Chondrocyte (in vitro differentiated cells): Measurements from ENCODE around the gene RALGPS1. TPM values are rescaled to one million over a fixed set of nuclear protein-coding genes. Genes with fewer than 3 reads are reported as not detected.

Source experiments
- DNase-seq: peaks from one replicate; pipeline ENCODE4 v3.0.0; 2021; ENCODE audit warnings: mixed read lengths, low spot score
- H3K27ac Mint-ChIP-seq: one replicate; pipeline ENCODE4 v1.8.0; 2021; ENCODE audit warnings: mild to moderate bottlenecking, moderate library complexity, mixed read lengths; ENCODE audit not compliant: unreplicated experiment
- H3K27me3 Mint-ChIP-seq: 2 replicates; pipeline ENCODE4 v1.8.0; 2021; ENCODE audit warnings: low read depth, mixed read lengths
- H3K36me3 Mint-ChIP-seq: 2 replicates; pipeline ENCODE4 v1.8.0; 2021; ENCODE audit warnings: low read depth, mixed read lengths
- H3K4me1 Mint-ChIP-seq: 2 replicates; pipeline ENCODE4 v1.8.0; 2021; ENCODE audit warnings: low read depth, mild to moderate bottlenecking, mixed read lengths
- H3K4me3 Mint-ChIP-seq: one replicate; pipeline ENCODE4 v1.8.0; 2021; ENCODE audit warnings: mild to moderate bottlenecking, moderate library complexity, mixed read lengths; ENCODE audit not compliant: unreplicated experiment
- H3K9me3 Mint-ChIP-seq: 2 replicates; pipeline ENCODE4 v1.8.0; 2021; ENCODE audit warnings: low read depth, mixed read lengths
- total RNA-seq: library from RNA; stranded (reverse); gene quantifications from 3 replicates; pipeline ENCODE4 v1.2.1, GENCODE V29; 2021
- TF ChIP-seq, protein P1 (sequence below): fragments of 200-600 bp; sonication (generic); IDR thresholded peaks from 2 replicates; pipeline ENCODE4 v1.5.0; 2021; ENCODE audit warnings: antibody characterized with exemption, mild to moderate bottlenecking, moderate library complexity

Gene RALGPS1
- total RNA-seq, 1 donor from 2014 or later: 8.1 TPM

GRCh38 chr9:127174386-127175318, 260.1 kb downstream of the RALGPS1 start:
- peak; percentile 72 for DNase-seq
- H3K36me3 Mint-ChIP-seq: no peaks in the 10 kb centered on the region
- TF ChIP-seq, protein P1, sequence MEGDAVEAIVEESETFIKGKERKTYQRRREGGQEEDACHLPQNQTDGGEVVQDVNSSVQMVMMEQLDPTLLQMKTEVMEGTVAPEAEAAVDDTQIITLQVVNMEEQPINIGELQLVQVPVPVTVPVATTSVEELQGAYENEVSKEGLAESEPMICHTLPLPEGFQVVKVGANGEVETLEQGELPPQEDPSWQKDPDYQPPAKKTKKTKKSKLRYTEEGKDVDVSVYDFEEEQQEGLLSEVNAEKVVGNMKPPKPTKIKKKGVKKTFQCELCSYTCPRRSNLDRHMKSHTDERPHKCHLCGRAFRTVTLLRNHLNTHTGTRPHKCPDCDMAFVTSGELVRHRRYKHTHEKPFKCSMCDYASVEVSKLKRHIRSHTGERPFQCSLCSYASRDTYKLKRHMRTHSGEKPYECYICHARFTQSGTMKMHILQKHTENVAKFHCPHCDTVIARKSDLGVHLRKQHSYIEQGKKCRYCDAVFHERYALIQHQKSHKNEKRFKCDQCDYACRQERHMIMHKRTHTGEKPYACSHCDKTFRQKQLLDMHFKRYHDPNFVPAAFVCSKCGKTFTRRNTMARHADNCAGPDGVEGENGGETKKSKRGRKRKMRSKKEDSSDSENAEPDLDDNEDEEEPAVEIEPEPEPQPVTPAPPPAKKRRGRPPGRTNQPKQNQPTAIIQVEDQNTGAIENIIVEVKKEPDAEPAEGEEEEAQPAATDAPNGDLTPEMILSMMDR: no peak
- no peaks in the 10 kb centered on the region for H3K27me3 Mint-ChIP-seq
- H3K4me3 Mint-ChIP-seq: no peak overlapping the region
- H3K4me1 Mint-ChIP-seq: peaks cover 28% of the 10 kb centered on the region
- no peaks in the 10 kb centered on the region for H3K9me3 Mint-ChIP-seq
- H3K27ac Mint-ChIP-seq: no peak overlapping the region

DNA sequence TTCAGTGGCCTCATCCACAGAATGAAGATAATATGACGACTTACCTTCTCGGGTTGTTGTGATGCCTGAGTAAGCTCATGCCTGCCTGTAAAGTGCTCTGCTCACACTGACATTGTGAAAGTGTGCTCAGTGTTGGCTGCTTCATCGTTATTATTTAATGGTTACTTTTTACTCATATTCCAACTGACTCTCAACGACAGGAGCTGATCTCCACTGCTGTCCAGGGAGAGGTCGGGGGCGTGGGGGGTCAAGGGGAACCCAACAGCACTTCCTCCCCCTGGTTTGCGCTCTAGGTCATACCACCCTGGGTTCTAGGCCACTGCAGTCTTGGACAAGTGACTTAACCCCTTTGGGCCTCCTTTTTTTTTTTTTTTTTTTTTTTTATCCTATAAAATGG, 260.7 kb downstream of the RALGPS1 start:
- Mint-ChIP-seq H3K36me3 (no peaks in the 10 kb centered on the region), H3K4me3 (no peak overlapping the region), H3K9me3 (no peaks in the 10 kb centered on the region), H3K4me1 (peaks cover 34% of the 10 kb centered on the region), H3K27ac (no peak overlapping the region), H3K27me3 (no peaks in the 10 kb centered on the region)
- no peak for DNase-seq
- TF ChIP-seq, protein P1: no peak

DNA sequence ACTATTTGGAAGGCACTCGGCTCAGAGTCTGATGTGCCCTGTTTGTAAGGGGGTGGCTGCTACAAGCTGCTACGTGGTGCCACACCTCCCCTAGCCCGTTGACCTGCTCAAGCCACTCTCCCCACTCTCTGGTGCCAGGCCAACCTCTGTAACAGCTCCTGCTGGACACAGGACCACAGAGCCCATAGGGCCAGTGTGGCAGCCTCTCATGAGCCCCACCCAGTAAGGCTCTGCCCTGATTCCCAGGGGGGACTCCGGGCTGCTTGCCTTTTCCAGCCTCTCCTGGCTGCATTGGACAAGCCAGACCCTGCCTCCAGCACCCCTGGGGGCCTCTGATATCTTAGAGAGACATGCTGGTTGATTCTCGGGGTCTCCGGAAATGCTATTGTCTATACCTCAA, 261.2 kb downstream of the RALGPS1 start:
- no peaks in the 10 kb centered on the region for H3K36me3 Mint-ChIP-seq

GRCh38 chr9:127176631-127177030, 262.0 kb downstream of the RALGPS1 start:
- peak; percentile 61 for DNase-seq
- H3K36me3 Mint-ChIP-seq: no peaks in the 10 kb centered on the region
- H3K27ac Mint-ChIP-seq: no peak overlapping the region
- H3K4me1 Mint-ChIP-seq: peaks cover 37% of the 10 kb centered on the region
- H3K27me3 Mint-ChIP-seq: no peaks in the 10 kb centered on the region
- no peak overlapping the region for H3K4me3 Mint-ChIP-seq
- no peaks in the 10 kb centered on the region for H3K9me3 Mint-ChIP-seq
- TF ChIP-seq, protein P1: no peak

More for the DNA sequence above, 261.2 kb downstream of the RALGPS1 start:
- H3K27ac Mint-ChIP-seq: no peak overlapping the region
- TF ChIP-seq, protein P1: no peak
- peak; percentile 60 for DNase-seq
- H3K4me3 Mint-ChIP-seq: no peak overlapping the region
- no peaks in the 10 kb centered on the region for H3K9me3 Mint-ChIP-seq
- H3K27me3 Mint-ChIP-seq: no peaks in the 10 kb centered on the region
- peaks cover 37% of the 10 kb centered on the region for H3K4me1 Mint-ChIP-seq

- peaks cover 32% of the 10 kb centered on the region for H3K4me1 Mint-ChIP-seq
- H3K36me3 Mint-ChIP-seq: no peaks in the 10 kb centered on the region
- DNase-seq: peak; percentile 59
- H3K27ac Mint-ChIP-seq: no peak overlapping the region
- no peaks in the 10 kb centered on the region for H3K9me3 Mint-ChIP-seq
- TF ChIP-seq, protein P1: no peak
- H3K27me3 Mint-ChIP-seq: no peaks in the 10 kb centered on the region
- H3K4me3 Mint-ChIP-seq: no peak overlapping the region
These were observed 262.6 kb downstream of the RALGPS1 start for GRCh38 chr9:127177231-127177630.
